HUES48 (cell line): ENCODE results near the gene FBP1.

Source experiments
- H3K27ac ChIP-seq: one replicate; pipeline ENCODE4 v1.7.0; 2013; ENCODE audit warnings: low read depth, low read length, inconsistent platforms
- H3K27me3 ChIP-seq: 2 replicates; pipeline ENCODE4 v1.6.1; 2013; ENCODE audit warnings: mild to moderate bottlenecking, low read length; ENCODE audit not compliant: control insufficient read depth, insufficient read depth
- H3K36me3 ChIP-seq: 2 replicates; pipeline ENCODE4 v1.6.1; 2013; ENCODE audit warnings: low read length; ENCODE audit not compliant: control insufficient read depth, insufficient read depth
- H3K4me1 ChIP-seq: 2 replicates; pipeline ENCODE4 v1.6.1; 2013; ENCODE audit warnings: mild to moderate bottlenecking, low read length; ENCODE audit not compliant: control insufficient read depth, insufficient read depth
- H3K4me3 ChIP-seq: 2 replicates; pipeline ENCODE4 v1.5.1; 2013; ENCODE audit warnings: mild to moderate bottlenecking, low read depth, low read length
- H3K9ac ChIP-seq: 2 replicates; pipeline ENCODE4 v1.6.1; 2013; ENCODE audit warnings: mild to moderate bottlenecking, low read depth, low read length, moderate library complexity
- H3K9me3 ChIP-seq: 2 replicates; pipeline ENCODE4 v1.6.1; 2013; ENCODE audit warnings: low read length; ENCODE audit not compliant: control insufficient read depth, insufficient read depth

FBP1 gene

GRCh38 chr9:94672811-94673487 is 33.6 kb upstream of the FBP1 start:
- no peaks in the 10 kb centered on the region for H3K27me3 ChIP-seq
- H3K4me3 ChIP-seq: no peak overlapping the region
- H3K9me3 ChIP-seq: no peaks in the 10 kb centered on the region
- no peak overlapping the region for H3K27ac ChIP-seq
- H3K4me1 ChIP-seq: no peaks in the 10 kb centered on the region
- H3K9ac ChIP-seq: no peak overlapping the region
- H3K36me3 ChIP-seq: no peaks in the 10 kb centered on the region

DNA sequence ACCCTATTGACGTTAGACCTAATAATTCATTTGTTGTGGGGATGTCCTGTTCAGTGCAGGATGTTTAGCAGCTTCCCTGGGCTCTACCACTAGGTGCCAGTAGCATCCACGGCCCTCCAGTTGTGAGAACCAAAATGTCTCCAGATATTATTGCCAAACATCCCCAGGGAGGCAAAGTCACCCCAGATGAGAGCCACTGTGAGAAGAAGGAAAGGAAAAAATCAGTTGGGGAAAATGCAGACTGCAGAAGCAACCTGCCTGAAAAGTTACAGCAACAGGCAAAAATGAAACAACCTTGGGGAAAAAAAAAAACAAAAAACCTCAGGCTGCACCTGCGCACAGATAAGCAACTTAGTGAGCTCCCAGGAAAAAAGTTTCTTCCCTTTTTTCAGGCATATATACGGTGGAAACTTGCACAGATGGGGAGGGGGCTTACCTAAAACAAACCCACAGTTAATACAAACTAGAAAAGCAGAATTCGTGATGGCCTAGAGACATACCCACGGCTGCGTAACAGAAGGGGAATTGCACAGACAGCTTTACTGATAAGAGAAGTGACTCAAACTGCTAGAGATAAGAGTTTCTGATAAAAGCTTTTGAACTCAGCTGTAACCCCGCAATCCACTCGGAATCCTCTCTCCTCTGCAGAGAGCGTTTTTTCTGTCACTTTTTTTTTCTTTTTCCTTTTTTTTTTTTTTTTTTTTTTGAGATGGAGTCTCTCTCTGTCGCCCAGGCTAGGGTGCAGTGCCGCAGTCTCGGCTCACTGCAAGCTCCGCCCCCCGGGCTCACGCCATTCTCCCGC is 29.8 kb upstream of the FBP1 start:
- Histone ChIP-seq H3K36me3 (no peaks in the 10 kb centered on the region), H3K4me3 (no peak overlapping the region), H3K4me1 (no peaks in the 10 kb centered on the region), H3K9me3 (no peaks in the 10 kb centered on the region), H3K27ac (no peak overlapping the region), H3K27me3 (no peaks in the 10 kb centered on the region), H3K9ac (no peak overlapping the region; the same call in 1 of the 2 replicates)

DNA sequence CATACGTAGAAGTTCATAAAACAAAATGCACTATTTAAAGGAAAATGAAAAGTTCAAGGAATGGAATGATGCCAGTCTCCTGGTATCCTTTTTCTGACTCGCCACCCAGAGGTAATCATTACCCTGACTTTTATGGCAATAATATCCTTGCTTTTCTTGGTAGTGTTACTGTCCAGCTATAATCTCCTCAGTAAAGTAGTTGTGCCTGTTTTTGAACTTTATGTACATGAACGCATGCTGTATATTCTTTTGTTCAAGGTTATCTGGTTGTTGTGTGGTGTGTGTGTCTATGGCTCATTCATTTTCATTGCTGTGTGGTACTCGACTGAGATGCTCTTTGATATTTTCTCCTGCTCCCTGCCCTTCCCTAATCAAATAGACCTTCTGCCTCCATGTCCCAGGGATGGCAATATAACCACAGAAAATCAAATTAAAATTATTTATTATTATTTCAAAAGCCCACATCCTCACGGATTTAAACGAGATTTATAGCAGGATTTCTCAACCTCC is 29.2 kb upstream of the FBP1 start:
- no peaks in the 10 kb centered on the region for H3K9me3 ChIP-seq
- no peaks in the 10 kb centered on the region for H3K36me3 ChIP-seq
- no peak overlapping the region for H3K27ac ChIP-seq
- no peak overlapping the region for H3K9ac ChIP-seq
- no peak overlapping the region for H3K4me3 ChIP-seq
- H3K4me1 ChIP-seq: no peaks in the 10 kb centered on the region
- no peaks in the 10 kb centered on the region for H3K27me3 ChIP-seq

GRCh38 chr9:94666364-94667099 is 27.2 kb upstream of the FBP1 start:
- H3K9ac ChIP-seq: no peak overlapping the region
- no peaks in the 10 kb centered on the region for H3K9me3 ChIP-seq
- H3K27me3 ChIP-seq: no peaks in the 10 kb centered on the region
- no peak overlapping the region for H3K27ac ChIP-seq
- H3K4me1 ChIP-seq: no peaks in the 10 kb centered on the region
- no peak overlapping the region for H3K4me3 ChIP-seq
- no peaks in the 10 kb centered on the region for H3K36me3 ChIP-seq

DNA sequence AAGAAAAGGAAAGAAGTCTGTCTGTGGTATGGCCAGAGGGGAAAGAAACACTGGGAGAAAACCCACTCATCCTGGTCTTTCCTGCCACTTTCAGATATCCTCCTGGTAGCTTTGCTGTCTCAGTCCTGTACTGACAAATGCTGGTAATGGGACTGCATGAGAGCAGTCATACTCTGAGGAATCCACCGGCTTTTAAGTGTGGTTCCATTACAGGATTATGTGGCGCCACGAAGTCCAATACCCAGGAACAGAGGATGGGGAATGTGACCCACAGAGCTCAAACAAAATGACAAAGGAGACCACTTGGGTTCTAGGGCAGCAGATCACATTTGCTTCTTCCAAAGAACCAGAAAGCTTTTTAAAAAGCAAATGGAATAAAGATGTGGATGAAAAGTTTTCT is 26.3 kb upstream of the FBP1 start:
- no peak overlapping the region for H3K9ac ChIP-seq
- no peak overlapping the region for H3K4me3 ChIP-seq
- H3K9me3 ChIP-seq: no peaks in the 10 kb centered on the region
- no peaks in the 10 kb centered on the region for H3K4me1 ChIP-seq
- no peaks in the 10 kb centered on the region for H3K27me3 ChIP-seq
- no peaks in the 10 kb centered on the region for H3K36me3 ChIP-seq
- H3K27ac ChIP-seq: no peak overlapping the region

- no peak overlapping the region for H3K4me3 ChIP-seq
- no peak overlapping the region for H3K27ac ChIP-seq
- no peak overlapping the region for H3K9ac ChIP-seq
- no peaks in the 10 kb centered on the region for H3K4me1 ChIP-seq
- H3K36me3 ChIP-seq: no peaks in the 10 kb centered on the region
- H3K27me3 ChIP-seq: no peaks in the 10 kb centered on the region
- no peaks in the 10 kb centered on the region for H3K9me3 ChIP-seq
These were observed 25.5 kb upstream of the FBP1 start for GRCh38 chr9:94664801-94665200.

DNA sequence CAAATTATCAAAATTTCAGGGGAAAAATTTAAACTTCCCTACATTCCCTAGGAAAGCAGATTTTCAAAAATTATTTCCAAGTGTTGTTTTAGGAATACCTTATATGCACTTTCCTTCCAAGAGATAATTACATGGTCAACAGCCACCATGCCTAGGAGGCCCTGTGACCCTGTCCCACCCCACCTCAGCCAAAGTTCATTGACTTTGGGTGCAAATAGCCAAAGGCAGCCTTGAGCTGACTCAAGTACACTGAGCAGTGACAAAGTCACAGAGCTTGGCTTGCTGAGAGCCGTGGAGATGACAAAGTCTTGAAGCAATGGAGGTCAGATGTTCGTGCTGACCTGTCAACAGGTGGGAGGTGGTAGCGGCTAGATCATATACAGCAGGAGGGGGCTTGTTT is 24.3 kb upstream of the FBP1 start:
- H3K4me3 ChIP-seq: no peak overlapping the region
- H3K36me3 ChIP-seq: no peaks in the 10 kb centered on the region
- H3K9ac ChIP-seq: no peak overlapping the region
- no peaks in the 10 kb centered on the region for H3K4me1 ChIP-seq
- H3K9me3 ChIP-seq: no peaks in the 10 kb centered on the region
- no peaks in the 10 kb centered on the region for H3K27me3 ChIP-seq
- H3K27ac ChIP-seq: no peak overlapping the region

- Histone ChIP-seq H3K27me3 (no peaks in the 10 kb centered on the region), H3K9me3 (no peaks in the 10 kb centered on the region), H3K4me1 (no peaks in the 10 kb centered on the region), H3K9ac (no peak overlapping the region), H3K27ac (no peak overlapping the region), H3K4me3 (no peak overlapping the region), H3K36me3 (no peaks in the 10 kb centered on the region)
These were observed 23.8 kb upstream of the FBP1 start for GRCh38 chr9:94663140-94663539.

- Histone ChIP-seq H3K27ac (no peak overlapping the region), H3K27me3 (no peaks in the 10 kb centered on the region), H3K9ac (no peak overlapping the region), H3K36me3 (no peaks in the 10 kb centered on the region), H3K4me1 (peaks cover 18% of the 10 kb centered on the region), H3K9me3 (no peaks in the 10 kb centered on the region), H3K4me3 (no peak overlapping the region)
These were observed 17.9 kb upstream of the FBP1 start for GRCh38 chr9:94657021-94657725.

- H3K27ac ChIP-seq: no peak overlapping the region
- H3K4me1 ChIP-seq: peaks cover 18% of the 10 kb centered on the region
- H3K4me3 ChIP-seq: no peak overlapping the region
These were observed 16.9 kb upstream of the FBP1 start for GRCh38 chr9:94656200-94656599.

More at GRCh38 chr9:94656200-94656599, 16.9 kb upstream of the FBP1 start:
- no peak overlapping the region for H3K9ac ChIP-seq
- no peaks in the 10 kb centered on the region for H3K9me3 ChIP-seq
- no peaks in the 10 kb centered on the region for H3K36me3 ChIP-seq
- no peaks in the 10 kb centered on the region for H3K27me3 ChIP-seq
